Measurements from ENCODE around the gene ADAMTS6.
A peak's percentile ranks its signal among the peaks of the same experiment; 100 is the strongest.
"Not testable (repeated sequence)": the region's sequence is repeated elsewhere in the genome, so short reads cannot be mapped to it uniquely, and the experiment has no call there.

The ADAMTS6 gene

GRCh38 chr5:65474130-65474711 is 7.5 kb downstream of the ADAMTS6 start:
- DNase-seq (ENCODE audit: low read depth) = no peak

- no peak for DNase-seq (ENCODE audit: low read depth)
Measured at GRCh38 chr5:65468633-65469032, 13.1 kb downstream of the ADAMTS6 start.

GRCh38 chr5:65462139-65462705 is 19.5 kb downstream of the ADAMTS6 start:
- no peak for DNase-seq (ENCODE audit: low read depth)

DNA sequence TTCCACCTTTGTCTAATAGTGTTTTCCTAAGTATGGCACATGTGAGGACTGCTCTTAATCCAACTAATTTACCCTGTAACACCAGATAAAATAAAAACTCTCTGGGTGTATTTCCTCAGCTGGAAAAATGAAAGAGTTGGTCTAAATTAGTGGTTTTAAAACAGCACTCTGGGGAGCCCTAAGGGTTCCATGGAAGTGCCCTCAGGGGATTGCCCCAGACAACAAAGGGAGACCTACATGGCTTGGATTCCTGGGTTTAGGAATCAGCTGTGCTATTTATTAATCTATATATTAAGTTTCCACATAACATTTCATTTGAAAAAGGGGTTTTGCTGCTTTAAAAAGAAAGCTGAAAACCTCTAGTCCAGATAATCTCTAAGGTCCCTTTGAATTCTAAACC is 20.2 kb downstream of the ADAMTS6 start:
- no peak for DNase-seq (ENCODE audit: low read depth)

- DNase-seq (ENCODE audit: low read depth) = no peak
Measured at GRCh38 chr5:65459995-65460394, 21.7 kb downstream of the ADAMTS6 start.

- DNase-seq (ENCODE audit: low read depth) = no peak
Measured at GRCh38 chr5:65455064-65455463, 26.7 kb downstream of the ADAMTS6 start.

GRCh38 chr5:65451436-65451835 is 30.3 kb downstream of the ADAMTS6 start:
- no peak for DNase-seq (ENCODE audit: low read depth)

DNA sequence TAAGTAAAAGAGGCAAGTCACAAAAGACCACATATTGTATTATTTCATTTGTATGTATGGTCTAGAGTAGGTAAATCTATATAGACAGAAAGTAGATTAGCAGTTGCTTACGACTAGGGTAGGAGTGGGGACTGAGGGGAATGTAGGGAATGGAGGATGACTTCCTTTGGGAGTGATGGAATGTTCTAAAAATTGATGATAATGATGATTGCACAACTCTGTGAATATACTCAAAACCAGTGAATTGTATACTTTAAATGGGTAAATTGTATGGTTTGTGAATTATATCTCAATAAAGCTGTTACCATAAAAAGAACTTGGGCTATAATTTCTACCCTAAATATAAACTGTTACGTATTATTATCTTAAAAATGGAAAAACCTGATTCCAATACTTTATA is 35.0 kb downstream of the ADAMTS6 start:
- no peak for DNase-seq (ENCODE audit: low read depth)

- DNase-seq (ENCODE audit: low read depth) = no peak
Measured at GRCh38 chr5:65441800-65442199, 39.9 kb downstream of the ADAMTS6 start.

GRCh38 chr5:65440456-65440855 is 41.3 kb downstream of the ADAMTS6 start:
- DNase-seq (ENCODE audit: low read depth) = peak; percentile 12

GRCh38 chr5:65434122-65434521 is 47.6 kb downstream of the ADAMTS6 start:
- no peak for DNase-seq (ENCODE audit: low read depth)

GRCh38 chr5:65426656-65427055 is 55.1 kb downstream of the ADAMTS6 start:
- DNase-seq (ENCODE audit: low read depth) = no peak

GRCh38 chr5:65423623-65424022 is 58.1 kb downstream of the ADAMTS6 start:
- no peak for DNase-seq (ENCODE audit: low read depth)

GRCh38 chr5:65418661-65419060 is 63.1 kb downstream of the ADAMTS6 start:
- peak; percentile 36 for DNase-seq (ENCODE audit: low read depth)

DNA sequence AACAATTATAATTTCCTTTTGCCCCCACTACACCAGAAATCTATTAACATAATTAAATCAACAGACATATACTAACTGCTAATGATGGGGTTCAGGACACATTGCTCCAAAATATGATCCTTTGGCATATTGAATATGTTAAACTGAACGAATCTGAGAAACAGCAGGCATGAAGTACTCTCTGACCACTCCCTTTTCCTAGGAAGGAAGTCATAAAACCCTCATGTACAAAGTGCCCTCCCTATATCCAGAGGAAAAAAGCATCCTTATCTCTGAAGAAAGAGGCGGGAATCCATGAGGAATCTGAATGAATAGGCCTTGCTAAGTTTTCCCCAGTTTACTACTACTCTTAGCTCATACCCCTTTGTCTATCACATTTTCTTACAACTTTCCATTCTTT is 67.9 kb downstream of the ADAMTS6 start:
- no peak for DNase-seq (ENCODE audit: low read depth)

DNA sequence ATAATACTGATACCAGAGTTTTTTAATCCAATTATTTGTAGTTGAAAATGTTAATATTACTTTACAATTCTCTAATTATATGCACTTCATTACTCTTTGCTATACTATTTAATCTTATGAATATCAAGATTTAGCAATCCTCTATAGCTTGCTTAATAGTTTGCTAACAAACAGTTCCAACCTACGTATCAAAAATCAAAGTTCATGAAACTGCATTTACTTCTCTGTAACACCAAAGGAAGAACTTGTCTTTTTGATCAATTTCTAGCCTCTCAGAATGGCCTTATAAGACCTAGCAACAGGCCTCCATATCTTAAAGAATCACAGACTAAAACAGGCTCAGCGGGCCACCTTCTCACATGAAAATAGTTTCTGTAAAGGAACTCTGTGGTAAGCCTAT is 68.9 kb downstream of the ADAMTS6 start:
- DNase-seq (ENCODE audit: low read depth) = no peak

- DNase-seq (ENCODE audit: low read depth) = no peak
Measured at GRCh38 chr5:65411356-65411755, 70.4 kb downstream of the ADAMTS6 start.

- DNase-seq (ENCODE audit: low read depth) = peak; percentile 18
Measured at GRCh38 chr5:65395526-65396155, 86.1 kb downstream of the ADAMTS6 start.

- peak; percentile 96 for DNase-seq (ENCODE audit: low read depth)
Measured at GRCh38 chr5:65394087-65394486, 87.6 kb downstream of the ADAMTS6 start.

DNA sequence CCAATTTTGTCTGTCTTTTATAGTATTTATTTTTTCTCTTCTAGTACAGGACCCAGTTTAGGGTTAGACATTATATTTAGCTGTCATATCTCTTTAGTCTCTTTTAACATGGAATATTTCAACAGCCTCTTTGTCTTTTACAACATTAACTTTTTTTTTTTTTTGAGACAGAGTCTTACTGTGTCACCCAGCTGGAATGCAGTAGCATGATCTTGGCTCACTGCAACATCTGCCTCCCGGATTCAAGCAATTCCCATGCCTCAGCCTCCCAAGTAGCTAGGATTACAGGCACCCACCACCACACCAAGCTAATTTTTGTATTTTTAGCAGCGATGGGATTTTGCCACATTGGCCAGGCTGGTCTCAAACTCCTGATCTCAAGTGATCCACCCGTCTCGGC is 90.1 kb downstream of the ADAMTS6 start:
- peak; percentile 55 for DNase-seq (ENCODE audit: low read depth)

DNA sequence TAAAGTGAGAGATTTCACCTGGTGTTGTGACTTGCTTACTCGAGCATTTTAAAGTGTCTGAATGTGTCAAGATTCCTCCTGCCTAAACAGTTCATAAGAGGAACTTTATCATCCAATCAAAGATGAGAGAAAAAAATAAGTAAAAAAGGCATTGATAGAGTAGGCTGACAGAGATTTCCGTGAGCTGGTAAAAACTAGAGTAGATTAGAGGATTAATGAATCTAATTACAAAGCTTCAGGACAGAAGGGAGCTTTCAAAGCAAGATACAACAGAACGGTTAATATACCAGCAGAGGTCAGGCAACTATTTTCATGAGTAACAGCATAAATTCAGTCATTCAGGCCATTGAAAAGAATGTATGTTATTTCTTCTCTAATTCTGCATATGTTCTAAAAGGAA is 91.5 kb downstream of the ADAMTS6 start:
- DNase-seq (ENCODE audit: low read depth) = no peak

DNA sequence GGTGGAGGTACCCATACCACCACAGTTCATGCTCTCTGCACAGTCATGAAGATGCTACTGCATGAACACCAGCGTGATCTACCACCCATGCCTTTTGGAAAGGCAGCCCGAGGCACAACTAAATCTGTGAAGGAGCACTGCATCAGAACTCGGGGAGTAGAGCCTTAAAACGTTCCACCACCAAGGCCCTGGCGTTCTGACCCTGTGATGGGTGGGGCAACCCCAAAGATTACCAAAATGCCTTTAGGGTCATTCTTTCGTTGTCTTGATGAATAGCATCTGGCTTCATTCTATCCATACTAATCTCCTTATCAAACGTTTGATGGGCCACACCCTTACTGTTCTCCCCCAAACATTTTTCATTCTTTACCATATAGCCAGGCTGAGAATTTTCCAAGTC is 97.9 kb downstream of the ADAMTS6 start:
- DNase-seq (ENCODE audit: low read depth) = no peak

DNA sequence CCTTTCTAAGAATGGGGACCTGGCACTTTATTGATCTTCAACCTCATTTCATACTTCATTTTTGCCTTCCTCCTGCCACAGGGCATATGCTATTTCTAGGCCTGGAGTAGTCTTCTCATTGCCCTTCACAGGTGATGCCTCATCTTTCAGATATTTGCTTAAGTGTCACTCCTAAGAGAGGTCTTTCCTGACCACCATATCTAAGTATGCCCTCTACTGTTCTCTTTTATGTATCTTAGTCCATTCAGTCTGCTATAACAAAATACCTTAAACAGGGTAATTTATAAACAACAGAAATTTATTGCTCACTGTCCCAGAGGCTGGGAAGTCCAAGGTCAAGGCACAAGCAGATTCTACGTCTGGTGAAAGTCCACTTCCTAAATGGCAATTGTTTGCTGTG is 99.1 kb downstream of the ADAMTS6 start:
- peak; percentile 12 for DNase-seq (ENCODE audit: low read depth)

DNA sequence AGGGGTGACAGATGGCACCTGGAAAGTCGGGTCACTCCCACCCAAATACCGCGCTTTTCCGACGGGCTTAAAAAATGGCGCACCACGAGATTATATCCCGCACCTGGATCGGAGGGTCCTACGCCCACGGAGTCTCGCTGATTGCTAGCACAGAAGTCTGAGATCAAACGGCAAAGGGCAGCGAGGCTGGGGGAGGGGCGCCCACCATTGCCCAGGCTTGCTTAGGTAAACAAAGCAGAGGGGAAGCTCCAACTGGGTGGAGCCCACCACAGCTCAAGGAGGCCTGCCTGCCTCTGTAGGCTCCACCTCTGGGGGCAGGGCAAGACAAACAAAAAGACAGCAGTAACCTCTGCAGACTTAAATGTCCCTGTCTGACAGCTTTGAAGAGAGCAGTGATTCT is 111.2 kb downstream of the ADAMTS6 start:
- not testable (repeated sequence) for DNase-seq (ENCODE audit: low read depth)
